Measurements from ENCODE around the gene DISP3.
A peak's percentile ranks its signal among the peaks of the same experiment; 100 is the strongest.
"Not testable (repeated sequence)": the region's sequence is repeated elsewhere in the genome, so short reads cannot be mapped to it uniquely, and the experiment has no call there.

The DISP3 gene

GRCh38 chr1:11560061-11560460 is 81.1 kb downstream of the DISP3 start:
- no peak for DNase-seq

DNA sequence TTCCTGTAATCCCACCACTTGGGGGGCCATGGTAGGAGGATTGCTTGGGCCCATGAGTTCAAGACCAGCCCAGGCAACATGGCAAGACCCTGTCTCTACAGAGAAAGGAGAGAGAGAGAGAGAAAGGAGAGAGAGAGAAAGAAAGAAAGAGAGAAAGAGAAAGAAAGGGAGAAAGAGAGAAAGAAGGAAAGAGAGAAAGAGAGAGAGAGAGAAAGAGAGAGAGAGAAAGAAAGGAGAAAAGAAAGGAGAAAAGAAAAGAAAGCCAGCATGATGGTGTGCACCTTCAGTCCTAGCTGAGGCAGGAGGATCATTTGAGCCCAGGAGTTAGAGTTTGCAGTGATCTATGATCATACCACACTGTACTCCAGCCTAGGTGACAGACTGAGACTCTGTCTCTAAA is 82.8 kb downstream of the DISP3 start:
- DNase-seq, result no peak

DNA sequence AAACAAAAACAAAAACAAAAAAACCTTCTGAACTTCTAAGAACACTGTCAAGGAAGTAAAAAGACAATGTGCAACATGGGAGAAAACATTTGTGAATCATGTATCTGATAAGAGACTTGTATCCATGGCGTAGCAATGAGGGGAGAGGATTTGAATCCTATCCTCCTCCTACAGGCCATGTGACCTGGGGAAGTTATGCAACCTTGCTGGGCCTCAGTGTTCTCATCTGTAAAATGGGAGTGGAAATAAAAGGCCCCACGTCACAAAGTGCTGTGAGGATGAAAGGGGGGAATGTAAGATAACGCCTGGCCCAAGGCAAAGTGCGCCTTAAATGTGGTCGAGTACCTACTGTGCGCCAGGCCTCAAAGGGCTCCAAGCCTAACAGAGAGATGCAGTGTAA is 83.7 kb downstream of the DISP3 start:
- no peak for DNase-seq

DNA sequence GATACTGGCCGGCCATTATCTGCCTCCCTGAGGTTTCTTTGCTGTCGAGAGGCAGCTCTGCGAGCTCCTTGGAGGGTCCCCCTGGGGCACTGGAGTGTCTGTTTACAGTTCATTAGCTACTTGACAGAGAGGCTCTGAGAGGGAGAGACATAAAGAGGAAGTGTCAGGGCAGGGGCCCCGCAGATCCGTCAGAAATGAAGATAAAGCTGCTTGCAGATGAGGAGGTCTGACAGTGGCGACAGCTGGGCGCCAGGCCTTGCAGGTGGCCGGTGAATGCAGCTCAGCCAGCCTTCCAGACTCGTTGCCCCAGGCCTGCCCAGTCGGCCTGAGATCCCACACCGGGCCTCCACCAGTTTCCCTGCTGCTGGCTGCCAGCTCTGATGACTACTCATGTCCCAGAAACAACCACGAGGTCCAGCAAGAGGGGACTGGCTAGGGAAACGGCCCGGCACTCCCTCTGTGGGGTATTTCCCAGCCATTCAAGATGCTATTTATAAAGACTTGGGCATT is 84.7 kb downstream of the DISP3 start:
- DNase-seq, result peak; percentile 87

- DNase-seq, result no peak
Measured at GRCh38 chr1:11564237-11564636, 85.3 kb downstream of the DISP3 start.

- DNase-seq, result no peak
Measured at GRCh38 chr1:11566042-11566850, 87.3 kb downstream of the DISP3 start.

DNA sequence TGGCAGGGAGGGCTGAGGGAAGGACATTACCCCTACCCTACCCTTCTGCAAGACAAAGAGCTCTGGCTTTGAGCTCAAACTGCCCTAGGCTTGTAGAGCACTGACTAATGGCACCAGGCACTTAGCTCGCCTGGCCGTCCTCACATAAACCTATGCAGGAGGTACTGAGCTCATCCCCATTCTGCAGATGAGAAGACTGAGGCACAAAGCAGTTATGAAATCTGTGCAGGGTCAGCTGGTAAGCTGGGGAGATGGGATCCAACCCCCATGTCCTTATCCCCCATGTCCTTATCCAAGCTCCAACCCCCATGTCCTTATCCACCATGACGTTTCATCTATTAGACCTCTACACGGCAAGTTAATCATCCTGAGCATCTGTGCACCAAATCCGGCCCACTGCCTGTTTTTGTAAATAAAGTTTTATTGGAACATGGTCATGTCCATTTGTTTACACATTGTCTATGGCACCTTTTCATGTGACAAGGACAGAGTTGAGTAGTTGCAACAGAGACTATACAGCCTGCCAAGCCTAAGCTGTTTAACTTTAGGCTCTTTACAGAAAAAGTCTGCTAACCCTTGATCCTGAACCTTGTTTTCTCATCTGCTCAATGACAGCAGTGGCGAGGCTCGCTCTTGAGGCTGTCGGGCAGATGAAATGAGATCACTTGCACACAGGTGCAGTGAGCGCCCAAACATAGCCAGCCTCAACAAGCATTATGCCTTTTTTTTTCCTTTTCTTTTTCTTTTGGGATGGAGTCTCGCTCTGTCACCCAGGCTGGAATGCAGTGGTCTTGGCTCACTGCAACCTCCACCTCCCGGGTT is 88.5 kb downstream of the DISP3 start:
- DNase-seq, result no peak

DNA sequence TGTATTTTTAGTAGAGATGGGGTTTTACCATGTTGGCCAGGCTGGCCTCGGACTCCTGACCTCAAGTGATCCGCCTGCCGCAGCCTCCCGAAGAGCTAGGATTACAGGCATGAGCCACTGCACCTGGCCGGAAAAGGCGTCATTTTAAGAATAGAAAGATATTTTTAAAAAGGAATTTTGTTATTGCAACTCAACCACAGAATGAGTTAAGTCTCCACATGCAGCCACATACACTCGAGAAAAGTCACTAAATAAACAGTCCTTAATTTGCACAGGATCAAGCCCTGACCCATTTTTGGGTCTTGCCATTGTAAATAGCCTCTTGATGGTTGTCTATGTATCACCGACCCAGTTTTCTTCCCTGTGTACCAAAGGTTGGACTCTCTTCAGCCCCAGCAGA is 89.7 kb downstream of the DISP3 start:
- no peak for DNase-seq

DNA sequence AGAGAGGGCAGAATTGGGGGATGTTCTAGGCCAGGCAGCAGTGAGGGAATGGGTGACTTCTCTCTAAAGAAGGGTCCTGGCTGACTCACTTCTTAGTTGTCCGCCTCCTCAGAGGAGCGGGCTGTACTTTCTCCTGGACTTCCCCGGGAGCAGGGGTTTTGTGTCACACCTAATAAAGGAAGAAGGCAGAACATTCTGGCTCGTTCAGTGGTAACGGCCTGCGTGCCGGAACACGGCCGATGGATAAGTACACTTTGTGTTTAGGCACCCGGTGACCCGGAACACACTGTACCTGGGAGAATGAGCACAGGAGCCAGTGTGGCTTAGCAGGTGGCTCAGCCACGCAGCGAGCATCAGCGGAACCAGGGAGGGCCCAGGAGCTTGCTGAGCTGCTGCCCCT is 90.6 kb downstream of the DISP3 start:
- no peak for DNase-seq

- no peak for DNase-seq
Measured at GRCh38 chr1:11569954-11570353, 91.0 kb downstream of the DISP3 start.

DNA sequence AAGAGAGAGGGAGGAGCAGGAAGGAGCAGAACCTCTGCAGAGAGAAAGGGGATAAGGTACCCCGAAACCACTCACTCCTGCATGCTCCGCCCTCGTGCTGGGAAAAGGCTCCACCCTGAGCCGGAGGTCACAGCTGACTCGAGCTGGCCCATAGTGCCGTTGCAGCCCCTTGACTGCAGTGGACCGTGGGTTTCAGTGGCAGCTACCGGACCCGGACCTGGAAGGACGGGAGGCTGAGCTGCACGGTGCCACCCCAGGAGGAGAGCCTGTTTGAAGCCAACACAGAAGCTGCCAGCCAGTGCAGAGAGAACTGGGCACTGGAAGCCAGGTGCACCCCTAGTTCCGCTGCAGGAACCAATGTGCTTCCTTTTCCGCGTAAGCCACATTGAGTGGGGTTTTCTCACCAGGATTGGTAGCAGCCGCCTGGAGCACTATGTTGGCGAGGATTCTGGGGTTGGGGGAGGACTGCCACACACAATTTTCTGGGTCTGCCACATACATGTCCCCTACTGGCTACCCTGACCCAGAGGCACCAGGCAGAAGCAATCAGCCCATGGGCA is 91.9 kb downstream of the DISP3 start:
- DNase-seq, result no peak

- DNase-seq, result no peak
Measured at GRCh38 chr1:11571906-11572616, 93.1 kb downstream of the DISP3 start.

DNA sequence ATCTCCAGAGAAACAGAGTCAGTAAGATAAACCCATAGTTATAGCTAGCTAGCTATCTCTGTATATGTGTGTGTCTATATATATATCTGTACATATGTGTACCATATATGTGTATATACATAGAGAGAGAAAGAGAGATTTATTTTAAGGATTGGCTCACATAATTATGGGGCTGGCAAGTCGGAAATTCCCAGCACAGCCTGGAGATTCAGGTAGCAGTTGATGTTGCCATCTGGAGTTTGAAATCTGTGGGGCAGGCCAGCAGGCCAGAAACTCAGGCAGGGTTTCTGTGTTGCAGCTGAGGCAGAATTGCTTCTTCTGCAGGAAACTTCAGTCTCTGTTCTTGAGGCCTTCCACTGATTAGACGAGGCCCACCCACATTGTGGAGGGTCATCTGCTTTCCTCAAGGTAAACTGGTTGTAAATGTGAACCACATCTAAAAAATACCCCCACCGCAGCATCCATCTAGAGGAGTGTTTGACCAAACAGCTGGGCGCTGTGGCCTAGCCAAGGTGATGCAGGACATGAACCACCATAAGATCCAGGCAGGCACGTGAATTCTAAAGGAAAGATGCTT is 94.2 kb downstream of the DISP3 start:
- no peak for DNase-seq

GRCh38 chr1:11575553-11575952 is 96.6 kb downstream of the DISP3 start:
- no peak for DNase-seq

DNA sequence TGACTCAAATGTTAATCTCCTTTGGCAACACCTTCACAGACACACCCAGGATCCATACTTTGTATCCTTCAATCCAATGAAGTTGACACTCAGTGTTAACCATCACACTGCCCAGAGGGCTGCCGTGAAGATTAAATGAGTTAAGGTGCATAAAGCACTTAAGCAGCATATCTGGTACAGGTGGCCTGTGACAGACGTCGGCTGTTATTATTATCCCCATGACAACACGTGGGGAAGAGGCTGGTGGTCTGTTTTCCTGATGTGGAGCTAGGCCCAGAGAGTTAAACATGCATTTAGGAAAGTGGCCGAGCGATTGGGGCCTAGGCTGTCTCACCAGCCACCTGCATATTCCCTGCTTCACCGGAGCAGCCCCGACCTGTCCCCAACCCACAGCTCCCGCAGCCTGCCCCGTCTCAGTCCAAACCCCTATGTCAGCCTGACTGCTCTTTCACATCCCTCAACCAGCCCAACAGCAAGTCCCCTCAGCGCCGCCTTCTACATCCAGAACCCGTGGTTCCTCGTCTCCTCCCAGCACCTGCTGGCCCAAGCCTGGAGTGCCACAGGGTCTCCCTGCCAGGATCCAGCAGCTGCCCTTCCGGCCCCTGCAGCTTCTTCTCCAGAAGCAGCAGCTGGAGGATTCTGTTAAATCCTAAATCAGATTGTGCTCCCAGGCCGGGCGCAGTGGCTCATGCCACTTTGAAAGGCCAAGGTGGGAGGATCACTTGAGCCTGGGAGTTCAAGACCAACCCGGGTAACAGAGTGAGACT is 97.3 kb downstream of the DISP3 start:
- DNase-seq, result no peak

- DNase-seq, result no peak
Measured at GRCh38 chr1:11578004-11578403, 99.0 kb downstream of the DISP3 start.

GRCh38 chr1:11579506-11579905 is 100.6 kb downstream of the DISP3 start:
- no peak for DNase-seq

DNA sequence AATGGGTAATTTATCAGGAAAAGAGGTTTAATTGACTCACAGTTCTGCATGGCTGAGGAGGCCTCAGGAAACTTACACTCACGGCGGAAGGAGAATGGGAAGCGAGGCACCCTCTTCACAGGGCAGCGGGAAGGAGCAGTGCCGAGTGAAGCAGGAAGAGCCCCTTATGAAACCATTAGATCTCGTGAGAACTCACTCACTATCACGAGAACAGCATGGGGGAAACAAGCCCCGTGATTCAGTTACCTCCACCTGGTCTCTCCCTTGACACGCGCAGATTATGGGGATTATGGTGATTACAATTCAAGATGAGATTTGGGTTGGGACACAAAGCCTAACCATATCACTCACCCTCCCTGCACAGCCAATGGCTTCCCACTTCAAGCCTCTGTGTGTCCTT is 101.1 kb downstream of the DISP3 start:
- not testable (repeated sequence) for DNase-seq

DNA sequence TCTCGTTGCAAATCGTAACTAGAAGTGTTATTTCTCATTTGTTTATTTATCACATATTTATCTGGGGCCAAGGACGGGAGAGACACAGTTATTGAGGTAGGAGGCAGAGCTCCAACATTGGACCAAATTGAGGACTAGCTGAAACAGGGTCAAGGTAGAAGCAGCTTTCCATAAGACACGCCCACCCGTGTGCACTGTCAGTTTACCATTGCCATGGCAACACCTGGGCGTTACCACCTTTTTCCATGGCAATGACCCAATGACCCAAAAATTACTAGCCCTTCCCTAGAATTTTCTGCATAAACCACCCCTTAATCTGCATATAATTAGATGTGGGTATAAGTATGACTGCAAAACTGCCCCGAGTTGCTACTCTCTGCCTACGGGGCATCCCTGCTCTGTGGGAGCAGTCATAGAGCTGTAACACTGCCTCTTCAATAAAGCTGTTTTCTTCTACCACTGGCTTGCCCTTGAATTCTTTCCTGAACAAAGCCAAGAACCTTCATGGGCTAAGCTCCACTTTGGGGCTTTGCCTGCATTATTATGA is 102.6 kb downstream of the DISP3 start:
- no peak for DNase-seq

DNA sequence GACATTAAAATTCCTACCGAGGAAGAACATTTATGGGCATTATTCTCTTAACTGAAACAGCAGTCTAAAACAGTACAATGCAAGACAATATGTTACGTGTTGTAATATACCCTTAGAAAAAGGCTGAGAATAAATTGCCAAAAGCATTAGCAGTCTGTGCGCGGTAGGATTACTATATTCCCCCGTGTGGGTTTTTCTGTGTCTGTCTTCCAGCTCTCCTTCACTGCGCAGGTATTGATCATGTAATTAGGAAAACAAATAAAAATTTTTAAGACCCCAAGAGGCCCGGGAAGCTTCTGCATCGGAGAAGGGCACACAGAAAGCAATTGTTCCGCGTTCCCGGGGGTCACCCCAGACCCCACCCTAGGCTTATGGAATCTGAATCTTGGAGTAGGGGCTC is 106.4 kb downstream of the DISP3 start:
- no peak for DNase-seq
